ENCODE results near the gene ZNF736.
"Not testable (repeated sequence)": the region's sequence is repeated elsewhere in the genome, so short reads cannot be mapped to it uniquely, and the experiment has no call there.

ZNF736 gene

DNA sequence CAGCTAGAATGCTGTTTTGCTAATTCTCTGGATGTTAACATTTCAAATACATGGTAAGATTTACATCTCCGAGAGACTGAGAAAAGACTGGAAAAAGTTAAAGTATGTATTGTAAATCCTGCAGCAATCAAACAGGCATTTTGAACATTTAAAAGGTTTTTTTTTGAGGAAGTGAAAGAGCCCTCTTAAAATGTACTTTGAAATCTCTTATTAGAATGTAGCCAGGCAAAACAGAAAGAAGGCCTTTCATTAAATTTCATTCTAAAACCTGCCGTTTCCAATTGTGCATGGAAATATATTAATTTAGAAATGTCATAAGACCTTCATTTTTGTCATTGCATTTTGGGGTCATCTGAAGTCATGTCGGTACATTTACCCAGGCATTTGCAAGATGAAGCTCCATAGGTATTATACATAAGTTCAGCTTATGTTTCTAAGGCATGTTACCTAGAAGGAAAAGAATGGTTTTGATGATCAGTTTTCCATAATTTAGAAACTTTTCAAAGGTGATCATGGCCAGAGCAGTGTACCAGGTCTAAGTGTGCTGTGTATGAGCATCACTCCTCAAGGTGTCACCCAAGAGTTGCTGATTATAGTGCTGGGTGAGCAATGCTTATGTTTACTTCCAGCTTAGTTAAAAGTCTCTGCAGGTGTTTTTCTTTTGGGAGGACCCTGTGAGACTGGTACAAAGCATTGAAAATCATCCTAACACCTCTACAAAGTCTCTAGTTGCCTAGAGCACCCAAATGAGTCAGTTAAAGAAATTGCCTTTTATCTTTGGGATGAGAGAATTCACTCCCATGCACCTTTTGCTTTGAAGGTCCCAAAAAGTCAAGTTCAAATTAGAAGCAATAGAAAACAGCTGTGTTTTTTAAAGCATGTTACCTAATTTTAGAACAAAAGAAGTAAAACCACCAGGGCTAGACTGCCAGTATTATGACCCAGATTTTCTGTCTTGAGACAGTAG, 7.1 kb downstream of the ZNF736 start:
- 0 out of 2 replicates have a peak overlapping the region, but pooled peaks have one; percentile 4 for H3K4me2 ChIP-seq (ENCODE audit: low read depth, low read length)

DNA sequence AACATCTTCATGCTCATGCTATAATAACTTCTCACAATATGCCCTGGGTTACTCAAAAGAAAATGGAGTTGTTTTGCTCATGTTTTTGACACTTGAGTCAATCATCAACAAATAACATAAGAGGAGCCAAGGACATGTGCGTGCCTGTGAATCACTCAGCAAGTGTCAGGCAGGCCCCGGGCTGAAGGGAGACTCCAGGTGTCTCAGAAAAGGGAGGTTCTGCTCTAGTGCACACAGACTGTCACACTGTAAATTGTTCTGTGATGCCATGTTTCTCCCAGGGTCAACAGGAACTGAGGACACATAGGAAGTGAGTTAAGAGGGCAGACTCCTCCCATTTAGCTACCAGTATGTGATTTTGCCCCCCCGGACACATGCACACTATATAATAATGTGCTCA, 10.4 kb downstream of the ZNF736 start:
- peaks cover 41% of the 10 kb centered on the region for H3K79me2 ChIP-seq (ENCODE audit: low read length)

More for the DNA sequence above, 7.1 kb downstream of the ZNF736 start:
- Histone ChIP-seq H3F3A (ENCODE audit: insufficient read depth, low read length) (no peaks in the 10 kb centered on the region), H3K9ac (ENCODE audit: low read length) (no peak overlapping the region), H3K36me3 (replicated peaks; ENCODE audit: insufficient read depth, low read length) (no peaks in the 10 kb centered on the region), H3K79me2 (ENCODE audit: low read length) (peaks cover 44% of the 10 kb centered on the region), H3K27me3 (replicated peaks; ENCODE audit: insufficient read depth, low read length) (no peaks in the 10 kb centered on the region), H2AFZ (ENCODE audit: low read length) (no peak overlapping the region), H3K27ac (ENCODE audit: low read length) (peak overlapping the region; percentile 29; the same call in 1 of the 2 replicates), H3K4me3 (ENCODE audit: low read length) (no peak overlapping the region), H3K4me1 (ENCODE audit: low read length) (no peaks in the 10 kb centered on the region), H3K9me3 (replicated peaks; ENCODE audit: insufficient read depth, low read length) (no peaks in the 10 kb centered on the region), H4K20me1 (ENCODE audit: insufficient read depth, low read length) (no peaks in the 10 kb centered on the region), H3K9me2 (replicated peaks; ENCODE audit: insufficient read depth, low read length) (no peaks in the 10 kb centered on the region)
- TF ChIP-seq, protein P1, sequence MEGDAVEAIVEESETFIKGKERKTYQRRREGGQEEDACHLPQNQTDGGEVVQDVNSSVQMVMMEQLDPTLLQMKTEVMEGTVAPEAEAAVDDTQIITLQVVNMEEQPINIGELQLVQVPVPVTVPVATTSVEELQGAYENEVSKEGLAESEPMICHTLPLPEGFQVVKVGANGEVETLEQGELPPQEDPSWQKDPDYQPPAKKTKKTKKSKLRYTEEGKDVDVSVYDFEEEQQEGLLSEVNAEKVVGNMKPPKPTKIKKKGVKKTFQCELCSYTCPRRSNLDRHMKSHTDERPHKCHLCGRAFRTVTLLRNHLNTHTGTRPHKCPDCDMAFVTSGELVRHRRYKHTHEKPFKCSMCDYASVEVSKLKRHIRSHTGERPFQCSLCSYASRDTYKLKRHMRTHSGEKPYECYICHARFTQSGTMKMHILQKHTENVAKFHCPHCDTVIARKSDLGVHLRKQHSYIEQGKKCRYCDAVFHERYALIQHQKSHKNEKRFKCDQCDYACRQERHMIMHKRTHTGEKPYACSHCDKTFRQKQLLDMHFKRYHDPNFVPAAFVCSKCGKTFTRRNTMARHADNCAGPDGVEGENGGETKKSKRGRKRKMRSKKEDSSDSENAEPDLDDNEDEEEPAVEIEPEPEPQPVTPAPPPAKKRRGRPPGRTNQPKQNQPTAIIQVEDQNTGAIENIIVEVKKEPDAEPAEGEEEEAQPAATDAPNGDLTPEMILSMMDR (IDR thresholded peaks at IDR 0.05; ENCODE audit: low read length), result peak; percentile 27
- TF ChIP-seq EZH2 (optimal IDR thresholded peaks at IDR 0.05; ENCODE audit: low read depth, low read length), result no peak
- peak; percentile 23 for DNase-seq

DNA sequence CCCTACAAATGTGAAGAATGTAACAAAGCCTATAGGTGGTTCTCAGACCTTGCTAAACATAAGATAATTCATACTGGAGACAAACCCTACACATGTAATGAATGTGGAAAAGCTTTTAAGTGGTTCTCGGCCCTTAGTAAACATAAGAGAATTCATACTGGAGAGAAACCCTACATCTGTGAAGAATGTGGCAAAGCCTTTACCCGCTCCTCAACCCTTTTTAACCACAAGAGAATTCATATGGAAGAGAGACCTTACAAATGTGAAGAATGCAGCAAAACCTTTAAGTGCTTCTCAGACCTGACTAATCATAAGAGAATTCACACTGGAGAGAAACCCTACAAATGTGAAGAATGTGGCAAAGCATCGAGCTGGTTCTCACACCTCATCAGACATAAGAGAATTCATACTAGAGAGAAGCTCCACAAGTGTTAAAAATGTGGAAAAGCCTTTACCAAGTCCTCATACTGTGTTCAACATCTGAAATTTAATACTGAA, 35.0 kb downstream of the ZNF736 start:
- H3K4me3 ChIP-seq (ENCODE audit: low read length); H3K27me3 ChIP-seq (replicated peaks; ENCODE audit: insufficient read depth, low read length); H3K79me2 ChIP-seq (ENCODE audit: low read length); H3K9me3 ChIP-seq (replicated peaks; ENCODE audit: insufficient read depth, low read length); H3K27ac ChIP-seq (ENCODE audit: low read length); DNase-seq; H2AFZ ChIP-seq (ENCODE audit: low read length); H3K9ac ChIP-seq (ENCODE audit: low read length); H4K20me1 ChIP-seq (ENCODE audit: insufficient read depth, low read length); H3K4me1 ChIP-seq (ENCODE audit: low read length); H3K36me3 ChIP-seq (replicated peaks; ENCODE audit: insufficient read depth, low read length); H3K9me2 ChIP-seq (replicated peaks; ENCODE audit: insufficient read depth, low read length); H3K4me2 ChIP-seq (ENCODE audit: low read depth, low read length); H3F3A ChIP-seq (ENCODE audit: insufficient read depth, low read length): not testable (repeated sequence)

More for the DNA sequence above, 10.4 kb downstream of the ZNF736 start:
- H3K27ac ChIP-seq (ENCODE audit: low read length); H3K36me3 ChIP-seq (replicated peaks; ENCODE audit: insufficient read depth, low read length); H4K20me1 ChIP-seq (ENCODE audit: insufficient read depth, low read length); H3K4me2 ChIP-seq (ENCODE audit: low read depth, low read length); H2AFZ ChIP-seq (ENCODE audit: low read length); H3K9me2 ChIP-seq (replicated peaks; ENCODE audit: insufficient read depth, low read length); H3F3A ChIP-seq (ENCODE audit: insufficient read depth, low read length); H3K27me3 ChIP-seq (replicated peaks; ENCODE audit: insufficient read depth, low read length); DNase-seq; H3K9ac ChIP-seq (ENCODE audit: low read length); H3K9me3 ChIP-seq (replicated peaks; ENCODE audit: insufficient read depth, low read length); H3K4me1 ChIP-seq (ENCODE audit: low read length); H3K4me3 ChIP-seq (ENCODE audit: low read length): not testable (repeated sequence)

DNA sequence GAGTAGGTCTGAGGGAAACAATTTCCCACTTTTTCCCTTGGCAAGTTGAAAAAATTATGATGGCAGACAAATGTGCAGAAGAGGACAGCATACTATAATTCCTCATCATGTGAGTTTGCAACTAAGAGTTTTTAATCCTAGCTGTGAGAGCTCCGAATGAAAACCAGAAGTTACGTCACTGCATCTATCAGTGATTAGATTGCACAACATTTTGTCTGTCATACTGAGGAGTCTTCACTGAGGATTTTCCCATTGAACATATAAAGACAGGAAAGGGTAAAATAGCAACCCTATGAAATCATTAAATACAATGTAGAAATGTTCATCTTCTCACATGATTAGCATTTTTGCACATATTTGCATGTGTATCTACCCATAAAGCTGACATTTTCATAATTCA, 45.8 kb downstream of the ZNF736 start:
- Histone ChIP-seq H3K9ac (ENCODE audit: low read length) (no peak overlapping the region), H3K27me3 (replicated peaks; ENCODE audit: insufficient read depth, low read length) (no peaks in the 10 kb centered on the region), H3F3A (ENCODE audit: insufficient read depth, low read length) (no peaks in the 10 kb centered on the region), H4K20me1 (ENCODE audit: insufficient read depth, low read length) (no peaks in the 10 kb centered on the region), H2AFZ (ENCODE audit: low read length) (no peak overlapping the region), H3K36me3 (replicated peaks; ENCODE audit: insufficient read depth, low read length) (no peaks in the 10 kb centered on the region), H3K4me3 (ENCODE audit: low read length) (no peak overlapping the region), H3K4me1 (ENCODE audit: low read length) (no peaks in the 10 kb centered on the region), H3K9me3 (replicated peaks; ENCODE audit: insufficient read depth, low read length) (no peaks in the 10 kb centered on the region), H3K27ac (ENCODE audit: low read length) (no peak overlapping the region), H3K9me2 (replicated peaks; ENCODE audit: insufficient read depth, low read length) (no peaks in the 10 kb centered on the region), H3K4me2 (ENCODE audit: low read depth, low read length) (no peak overlapping the region), H3K79me2 (ENCODE audit: low read length) (no peaks in the 10 kb centered on the region)
- TF ChIP-seq, protein P1 (IDR thresholded peaks at IDR 0.05; ENCODE audit: low read length), result no peak
- TF ChIP-seq EZH2 (optimal IDR thresholded peaks at IDR 0.05; ENCODE audit: low read depth, low read length) (no peak), EZH2phosphoT487 (IDR thresholded peaks at IDR 0.05; ENCODE audit: low read length) (no peak)
- no peak for DNase-seq
